Trophoblast cell (in vitro differentiated cells and primary cell): ENCODE data around the gene SURF1. TPM values are rescaled to one million over a fixed set of nuclear protein-coding genes. Genes with fewer than 3 reads are reported as not detected.

Experiments
- DNase-seq, 2 donors: peaks; one replicate each; pipeline ENCODE4 v3.0.0-alpha.2; 2016
- H2AFZ ChIP-seq: 2 replicates; pipeline ENCODE4 v1.6.1; 2013; ENCODE audit warnings: low read length, moderate library complexity, mild to moderate bottlenecking; ENCODE audit not compliant: insufficient read depth, poor library complexity
- H2AK5ac ChIP-seq: 2 replicates; pipeline ENCODE4 v1.6.1; 2013; ENCODE audit warnings: mild to moderate bottlenecking, low read length
- H2BK120ac ChIP-seq: 2 replicates; pipeline ENCODE4 v1.6.1; 2013; ENCODE audit warnings: low read length, mild to moderate bottlenecking, moderate library complexity; ENCODE audit not compliant: insufficient read depth, poor library complexity
- H2BK12ac ChIP-seq: 2 replicates; pipeline ENCODE4 v1.6.1; 2013; ENCODE audit warnings: mild to moderate bottlenecking, low read length, moderate library complexity
- H2BK5ac ChIP-seq: 2 replicates; pipeline ENCODE4 v1.6.1; 2013; ENCODE audit warnings: low read length, low read depth, moderate library complexity, mild to moderate bottlenecking; ENCODE audit not compliant: poor library complexity
- H3K14ac ChIP-seq: 2 replicates; pipeline ENCODE4 v1.6.1; 2013; ENCODE audit warnings: mild to moderate bottlenecking, low read length
- H3K18ac ChIP-seq: 2 replicates; pipeline ENCODE4 v1.6.1; 2013; ENCODE audit warnings: mild to moderate bottlenecking, low read length
- H3K23ac ChIP-seq: 2 replicates; pipeline ENCODE4 v1.6.1; 2013; ENCODE audit warnings: low read length
- H3K27ac ChIP-seq: 2 replicates; pipeline ENCODE4 v1.5.1; 2013; ENCODE audit warnings: low read depth, mild to moderate bottlenecking, inconsistent platforms, low read length, moderate library complexity
- H3K27me3 ChIP-seq: 2 replicates; pipeline ENCODE4 v1.6.1; 2013; ENCODE audit warnings: inconsistent platforms, mild to moderate bottlenecking, low read length, moderate library complexity; ENCODE audit not compliant: insufficient read depth
- H3K36me3 ChIP-seq, 2 experiments: 1 replicate in 1 of 2; 2 replicates in 1 of 2; pipeline ENCODE4 v1.6.1; 2013; ENCODE audit warnings: low read length in 2 of 2, mild to moderate bottlenecking in 2 of 2, moderate library complexity in 1 of 2; ENCODE audit not compliant: insufficient read depth in 2 of 2, control insufficient read depth in 1 of 2
- H3K4ac ChIP-seq: 2 replicates; pipeline ENCODE4 v1.6.1; 2013; ENCODE audit warnings: low read depth, mild to moderate bottlenecking, low read length, moderate library complexity
- H3K4me1 ChIP-seq, 2 experiments: 1 replicate in 1 of 2; 2 replicates in 1 of 2; pipeline ENCODE4 v1.6.1; 2013; ENCODE audit warnings: low read length in 2 of 2, mild to moderate bottlenecking in 2 of 2, moderate library complexity in 1 of 2; ENCODE audit not compliant: insufficient read depth in 2 of 2, control insufficient read depth in 1 of 2
- H3K4me2 ChIP-seq: 2 replicates; pipeline ENCODE4 v1.6.1; 2013; ENCODE audit warnings: inconsistent platforms, mild to moderate bottlenecking, low read length, moderate library complexity
- H3K4me3 ChIP-seq: 2 replicates; pipeline ENCODE4 v1.5.1; 2013; ENCODE audit warnings: mild to moderate bottlenecking, low read depth, low read length, inconsistent platforms
- H3K79me1 ChIP-seq: one replicate; pipeline ENCODE4 v1.6.1; 2013; ENCODE audit warnings: low read length
- H3K79me2 ChIP-seq: 2 replicates; pipeline ENCODE4 v1.6.1; 2013; ENCODE audit warnings: low read length, mild to moderate bottlenecking; ENCODE audit not compliant: control insufficient read depth, insufficient read depth, poor library complexity
- H3K9ac ChIP-seq: 2 replicates; pipeline ENCODE4 v1.6.1; 2013; ENCODE audit warnings: mild to moderate bottlenecking, low read length
- H3K9me3 ChIP-seq: 2 replicates; pipeline ENCODE4 v1.6.1; 2013; ENCODE audit warnings: low read depth, mild to moderate bottlenecking, control low read depth, inconsistent platforms, low read length; ENCODE audit not compliant: insufficient read depth
- H4K12ac ChIP-seq: 2 replicates; pipeline ENCODE4 v1.6.1; 2013; ENCODE audit warnings: low read depth, mild to moderate bottlenecking, low read length, moderate library complexity
- H4K8ac ChIP-seq: 2 replicates; pipeline ENCODE4 v1.6.1; 2013; ENCODE audit warnings: low read depth, mild to moderate bottlenecking, low read length, moderate library complexity
- H4K91ac ChIP-seq: one replicate; pipeline ENCODE4 v1.6.1; 2013; ENCODE audit warnings: low read depth, mild to moderate bottlenecking, low read length, moderate library complexity
- WGBS: extraction: QIAGEN DNeasy Blood & Tissue Kit; methylation state at CpG from one replicate; pipeline ENCODE4 v1.1.7; 2013; ENCODE audit warnings: missing lambda C conversion rate; ENCODE audit not compliant: insufficient read length, insufficient coverage; ENCODE audit errors: extremely low coverage; 5-methylcytosine and 5-hydroxymethylcytosine counted together
- polyA plus RNA-seq: library from polyadenylated mRNA; stranded (reverse); fragments of 200-250 nt; gene quantifications from 2 replicates; pipeline ENCODE4 v1.2.3, GENCODE V29; 2013

The SURF1 gene, protein sequence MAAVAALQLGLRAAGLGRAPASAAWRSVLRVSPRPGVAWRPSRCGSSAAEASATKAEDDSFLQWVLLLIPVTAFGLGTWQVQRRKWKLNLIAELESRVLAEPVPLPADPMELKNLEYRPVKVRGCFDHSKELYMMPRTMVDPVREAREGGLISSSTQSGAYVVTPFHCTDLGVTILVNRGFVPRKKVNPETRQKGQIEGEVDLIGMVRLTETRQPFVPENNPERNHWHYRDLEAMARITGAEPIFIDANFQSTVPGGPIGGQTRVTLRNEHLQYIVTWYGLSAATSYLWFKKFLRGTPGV
- 21.3 and 22.9 TPM in 2 replicates for polyA plus RNA-seq

DNA sequence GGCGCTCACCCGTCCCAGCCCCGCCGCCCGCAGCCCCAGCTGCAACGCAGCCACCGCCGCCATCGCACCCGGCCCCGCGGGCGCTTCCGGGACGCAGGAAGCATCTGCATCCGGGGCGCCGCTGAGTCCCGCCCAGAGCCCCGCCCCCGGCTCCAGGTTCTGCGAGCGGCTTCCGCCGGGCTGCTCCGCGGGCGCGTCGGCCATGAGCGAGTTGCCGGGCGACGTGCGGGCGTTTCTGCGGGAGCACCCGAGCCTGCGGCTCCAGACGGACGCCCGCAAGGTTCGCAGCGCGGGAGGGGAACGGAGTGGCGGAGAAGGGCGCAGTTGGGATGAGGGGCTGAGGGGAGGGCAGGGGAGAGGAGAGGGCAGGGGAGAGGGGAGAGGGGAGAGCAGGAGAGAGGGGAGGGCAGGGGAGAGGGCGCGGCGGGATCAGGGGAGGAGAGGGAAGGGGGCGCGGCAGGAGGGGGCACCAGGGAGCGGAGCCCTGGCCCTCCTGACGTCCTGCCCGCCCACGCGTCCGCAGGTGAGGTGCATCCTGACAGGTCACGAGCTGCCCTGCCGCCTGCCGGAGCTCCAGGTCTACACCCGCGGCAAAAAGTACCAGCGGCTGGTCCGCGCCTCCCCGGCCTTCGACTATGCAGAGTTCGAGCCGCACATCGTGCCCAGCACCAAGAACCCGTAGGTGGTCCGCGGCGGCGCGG lies at the start of gene SURF1, which contains the start of gene SURF2:
TSS of gene SURF1 (minus strand) at position 97 of the 701 bp plus-strand sequence. CDS start at position 63, 34 bp downstream.
TSS of gene SURF2 (plus strand) at position 160 of the 701 bp plus-strand sequence. CDS start at position 203, 43 bp downstream.
- H3K18ac ChIP-seq = peak within 1 kb of the TSS; percentile 80
- no peak within 1 kb of the TSS for H2BK5ac ChIP-seq
- H2BK12ac ChIP-seq = no peak within 1 kb of the TSS
- peak within 1 kb of the TSS; percentile 81 for H4K12ac ChIP-seq
- peak within 1 kb of the TSS; percentile 75 for H2AFZ ChIP-seq
- peak within 1 kb of the TSS; percentile 49 for H2AK5ac ChIP-seq
- peaks cover 4 to 21% of the 10 kb centered on the region in 2 experiments for H3K4me1 ChIP-seq
- H3K4me2 ChIP-seq = peak within 1 kb of the TSS; percentile 84
- H3K4ac ChIP-seq = peak within 1 kb of the TSS; percentile 16
- peak within 1 kb of the TSS; percentile 87 for H3K9ac ChIP-seq
- peaks cover 47 to 62% of the 10 kb centered on the region in 2 experiments for H3K36me3 ChIP-seq
- H3K4me3 ChIP-seq = peak within 1 kb of the TSS; percentile 96
- H4K8ac ChIP-seq = peak within 1 kb of the TSS; percentile 83
- peak within 1 kb of the TSS; percentile 83 for H4K91ac ChIP-seq
- no peaks in the 10 kb centered on the region for H3K9me3 ChIP-seq
- peaks cover 3% of the 10 kb centered on the region for H3K79me1 ChIP-seq
- H3K27me3 ChIP-seq = no peaks in the 10 kb centered on the region
- DNase-seq = peak; percentile 88 to 92
- H2BK120ac ChIP-seq = peak within 1 kb of the TSS; percentile 30
- H3K23ac ChIP-seq = no peak within 1 kb of the TSS
- peak within 1 kb of the TSS; percentile 81 for H3K14ac ChIP-seq
- no CpG with 5 or more reads among the region's 78 CpGs for WGBS
- peak within 1 kb of the TSS; percentile 58 for H3K27ac ChIP-seq
- H3K79me2 ChIP-seq = peaks cover 2% of the 10 kb centered on the region

DNA sequence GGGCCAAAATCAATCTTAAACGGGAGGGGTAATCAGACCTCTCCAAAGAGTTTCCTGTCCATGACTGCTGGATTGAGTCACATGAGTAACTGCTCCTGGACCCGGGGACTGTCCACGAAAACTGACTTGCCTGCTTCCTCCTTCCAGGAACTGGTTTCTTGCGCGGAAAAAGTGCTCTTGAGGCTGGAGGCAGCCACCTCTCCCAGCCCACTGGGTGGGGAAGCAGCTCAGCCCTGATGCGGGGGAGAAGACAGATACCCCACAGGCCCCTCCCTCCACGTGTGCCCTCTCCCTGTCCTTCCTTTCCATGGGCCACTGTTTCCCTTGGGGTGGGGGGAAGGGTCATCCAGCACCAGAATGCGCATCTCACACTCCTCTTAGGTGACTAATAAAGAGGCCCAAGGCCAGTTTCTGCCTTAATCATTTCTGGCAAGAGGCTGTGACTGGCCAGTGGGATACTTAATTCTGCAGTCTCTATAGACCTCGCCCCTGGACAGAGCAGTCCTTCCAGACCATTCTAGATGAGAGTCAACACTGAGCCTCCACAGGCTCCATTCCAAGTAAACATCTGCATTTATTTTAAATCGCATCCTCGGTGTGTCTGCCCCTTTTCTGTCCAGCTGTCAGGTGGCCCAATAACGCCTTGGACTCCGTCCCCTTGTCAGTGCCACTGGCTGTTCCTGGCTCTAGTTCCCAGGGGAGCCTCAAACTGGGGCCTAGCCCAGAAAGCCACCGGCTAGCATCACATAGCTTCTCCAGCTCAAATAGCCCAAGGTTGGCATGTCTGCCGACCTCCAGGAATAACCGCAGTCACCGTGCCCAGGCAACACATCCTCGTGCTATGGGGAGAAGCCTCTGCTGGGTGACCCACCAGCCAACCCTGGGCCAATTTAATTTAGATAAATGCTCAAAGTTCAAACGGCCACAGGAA lies 49.5 kb upstream of the SURF1 start:
- Histone ChIP-seq H3K9me3 (no peaks in the 10 kb centered on the region), H2AFZ (no peak overlapping the region), H4K8ac (no peak overlapping the region), H3K79me1 (no peaks in the 10 kb centered on the region), H2BK12ac (no peak overlapping the region), H3K4me1 (no peaks in the 10 kb centered on the region), H3K36me3 (peaks cover 55 to 65% of the 10 kb centered on the region in 2 experiments), H3K9ac (no peak overlapping the region), H3K18ac (no peak overlapping the region), H3K14ac (no peak overlapping the region), H4K91ac (no peak overlapping the region), H3K27ac (no peak overlapping the region), H2BK120ac (no peak overlapping the region), H3K4ac (no peak overlapping the region), H3K27me3 (no peaks in the 10 kb centered on the region), H3K4me2 (no peak overlapping the region), H2AK5ac (no peak overlapping the region), H2BK5ac (no peak overlapping the region), H4K12ac (no peak overlapping the region), H3K23ac (no peak overlapping the region), H3K4me3 (no peak overlapping the region), H3K79me2 (no peaks in the 10 kb centered on the region)
- no CpG with 5 or more reads among the region's 19 CpGs for WGBS
- no peak for DNase-seq

DNA sequence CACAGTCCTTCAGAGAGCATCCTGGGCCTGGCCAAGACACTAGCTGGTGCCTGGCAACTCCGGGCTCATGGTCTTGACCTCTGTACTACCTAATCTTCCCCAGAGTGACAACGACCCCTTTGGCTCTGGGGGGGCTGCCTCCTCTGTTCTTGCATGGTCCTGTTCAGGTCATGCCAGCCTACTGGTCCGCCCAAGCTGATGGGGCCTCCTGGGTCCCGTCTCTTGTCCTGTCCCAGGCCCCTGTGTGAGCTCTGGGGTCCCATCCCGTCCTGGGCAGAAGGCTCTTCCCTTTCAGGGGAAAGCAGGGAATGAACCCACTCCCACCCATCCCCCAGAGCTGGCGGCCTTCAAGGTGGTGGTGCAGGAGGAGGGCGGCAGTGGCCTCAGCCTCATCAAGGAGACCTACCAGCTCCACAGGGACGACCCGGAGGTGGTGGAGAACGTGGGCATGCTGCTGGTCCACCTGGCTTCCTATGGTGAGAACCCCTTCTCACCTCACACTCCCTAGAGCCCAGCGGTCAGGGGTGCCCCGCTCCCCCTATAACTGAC lies 48.2 kb upstream of the SURF1 start:
- H2AK5ac ChIP-seq = no peak overlapping the region
- H4K12ac ChIP-seq = no peak overlapping the region
- no peaks in the 10 kb centered on the region for H3K79me1 ChIP-seq
- no peak for DNase-seq
- H3K4me3 ChIP-seq = no peak overlapping the region
- no peak overlapping the region for H3K18ac ChIP-seq
- H3K9ac ChIP-seq = no peak overlapping the region
- H2AFZ ChIP-seq = no peak overlapping the region
- H3K4ac ChIP-seq = no peak overlapping the region
- no peak overlapping the region for H2BK120ac ChIP-seq
- H3K4me2 ChIP-seq = no peak overlapping the region
- no peak overlapping the region for H3K14ac ChIP-seq
- H3K27ac ChIP-seq = no peak overlapping the region
- no peaks in the 10 kb centered on the region for H3K4me1 ChIP-seq
- H3K9me3 ChIP-seq = no peaks in the 10 kb centered on the region
- no peaks in the 10 kb centered on the region for H3K79me2 ChIP-seq
- H3K27me3 ChIP-seq = no peaks in the 10 kb centered on the region
- no peak overlapping the region for H4K91ac ChIP-seq
- H3K36me3 ChIP-seq = peaks cover 48 to 56% of the 10 kb centered on the region in 2 experiments
- no peak overlapping the region for H4K8ac ChIP-seq
- H2BK12ac ChIP-seq = no peak overlapping the region
- H2BK5ac ChIP-seq = no peak overlapping the region
- no CpG with 5 or more reads among the region's 12 CpGs for WGBS
- H3K23ac ChIP-seq = no peak overlapping the region
